Neural cell (in vitro differentiated cells): ENCODE data around the gene PARD3B. TPM values are rescaled to one million over a fixed set of nuclear protein-coding genes. Genes with fewer than 3 reads are reported as not detected.

Experiments
- H2AFZ ChIP-seq: fragments of 200-600, 300-800 bp; sonication (generic), shearing (Covaris generic); 2 replicates; pipeline ENCODE4 v1.6.0; 2014; ENCODE audit warnings: low read depth, mild to moderate bottlenecking, antibody characterized with exemption, low read length, moderate library complexity
- H3F3A ChIP-seq: fragments of 200-600 bp; shearing (Covaris generic); 2 replicates; pipeline ENCODE4 v1.6.1; 2016; ENCODE audit warnings: mild to moderate bottlenecking, moderate library complexity, mixed read lengths, antibody characterized with exemption, low read length; ENCODE audit not compliant: insufficient read depth, poor library complexity, severe bottlenecking
- H3K27ac ChIP-seq: fragments of 200-600, 300-800 bp; sonication (generic), shearing (Covaris generic); 2 replicates; pipeline ENCODE4 v1.5.1; 2014; ENCODE audit warnings: mild to moderate bottlenecking, low read length, moderate library complexity
- H3K27me3 ChIP-seq: fragments of 300-800, 200-600 bp; sonication (generic), shearing (Covaris generic); 2 replicates; pipeline ENCODE4 v1.6.0; 2014; ENCODE audit warnings: mild to moderate bottlenecking, low read depth, low read length, moderate library complexity; ENCODE audit not compliant: insufficient read depth
- H3K36me3 ChIP-seq: fragments of 300-800, 200-600 bp; sonication (generic), shearing (Covaris generic); 2 replicates; pipeline ENCODE4 v1.5.1; 2014; ENCODE audit warnings: mild to moderate bottlenecking, antibody characterized with exemption, low read length, moderate library complexity; ENCODE audit not compliant: insufficient read depth
- H3K4me2 ChIP-seq: fragments of 300-800, 200-600 bp; sonication (generic), shearing (Covaris generic); 2 replicates; pipeline ENCODE4 v1.6.0; 2014; ENCODE audit warnings: mild to moderate bottlenecking, low read length
- H3K4me3 ChIP-seq: fragments of 300-800, 200-600 bp; sonication (generic), shearing (Covaris generic); 2 replicates; pipeline ENCODE4 v1.5.1; 2014; ENCODE audit warnings: mild to moderate bottlenecking, low read length, moderate library complexity
- H3K79me2 ChIP-seq: fragments of 200-600 bp; shearing (Covaris generic); replicated peaks from 2 replicates; pipeline ENCODE4 v1.6.0; 2014; ENCODE audit warnings: mild to moderate bottlenecking, low read length, moderate library complexity; ENCODE audit not compliant: insufficient read depth
- H3K9ac ChIP-seq: fragments of 300-800, 200-600 bp; sonication (generic), shearing (Covaris generic); 2 replicates; pipeline ENCODE4 v1.6.1; 2016; ENCODE audit warnings: mild to moderate bottlenecking, low read length, mixed read lengths
- H3K9me2 ChIP-seq: fragments of 200-600 bp; shearing (Covaris generic); 2 replicates; pipeline ENCODE4 v1.6.1; 2016; ENCODE audit warnings: mild to moderate bottlenecking, low read length, mixed read lengths; ENCODE audit not compliant: insufficient read depth
- H3K9me3 ChIP-seq: fragments of 200-600, 300-800 bp; sonication (generic), shearing (Covaris generic); 2 replicates; pipeline ENCODE4 v1.6.1; 2016; ENCODE audit warnings: mild to moderate bottlenecking, mixed run types, low read length, moderate library complexity, mixed read lengths
- H4K20me1 ChIP-seq: fragments of 200-600 bp; shearing (Covaris generic); 2 replicates; pipeline ENCODE4 v1.6.1; 2016; ENCODE audit warnings: mild to moderate bottlenecking, mixed run types; ENCODE audit not compliant: insufficient read depth
- EP300 ChIP-seq: fragments of 450-650 bp; conservative IDR thresholded peaks from 2 replicates; pipeline ENCODE4 v1.6.1; 2014; ENCODE audit warnings: antibody characterized with exemption, mild to moderate bottlenecking, moderate library complexity; ENCODE audit not compliant: poor library complexity, severe bottlenecking
- EZH2 ChIP-seq: fragments of 200-600, 300-800 bp; shearing (Covaris generic), sonication (generic); IDR thresholded peaks from 2 replicates; pipeline ENCODE4 v1.6.1; 2014; ENCODE audit warnings: antibody characterized with exemption, low read length, borderline replicate concordance, mild to moderate bottlenecking; ENCODE audit not compliant: insufficient read depth, poor library complexity, severe bottlenecking
- MXI1 ChIP-seq: fragments of 450-650 bp; conservative IDR thresholded peaks from 2 replicates; pipeline ENCODE4 v1.6.1; 2014; ENCODE audit warnings: antibody characterized with exemption, mild to moderate bottlenecking; ENCODE audit not compliant: poor library complexity, severe bottlenecking
- POLR2AphosphoS5 ChIP-seq: IDR thresholded peaks from 2 replicates; pipeline ENCODE4 v1.6.1; 2012
- RAD21 ChIP-seq: fragments of 450-650 bp; conservative IDR thresholded peaks from 2 replicates; pipeline ENCODE4 v1.6.1; 2014; ENCODE audit warnings: antibody characterized with exemption, mild to moderate bottlenecking, moderate library complexity
- REST ChIP-seq: IDR thresholded peaks from 2 replicates; pipeline ENCODE4 v1.6.1; 2012; ENCODE audit warnings: borderline replicate concordance
- SMC3 ChIP-seq: fragments of 450-650 bp; conservative IDR thresholded peaks from 2 replicates; pipeline ENCODE4 v1.6.1; 2014; ENCODE audit warnings: antibody characterized with exemption, mild to moderate bottlenecking, moderate library complexity; ENCODE audit not compliant: poor library complexity
- TAF1 ChIP-seq: IDR thresholded peaks from 2 replicates; pipeline ENCODE4 v1.6.1; 2012; ENCODE audit warnings: low read depth
- polyA plus RNA-seq: library from polyadenylated mRNA; depleted of rRNA; stranded (reverse); fragments of >200 nt; gene quantifications from 2 replicates; pipeline ENCODE4 v1.2.3, GENCODE V29; 2014
- TF ChIP-seq, protein P1 (sequence below): fragments of 450-650 bp; IDR thresholded peaks from 2 replicates; pipeline ENCODE4 v1.5.1; 2014; ENCODE audit warnings: antibody characterized with exemption, mild to moderate bottlenecking, moderate library complexity; ENCODE audit not compliant: poor library complexity, severe bottlenecking

PARD3B gene
- polyA plus RNA-seq, 1 donor from 2014 or later: 0.54 TPM

DNA sequence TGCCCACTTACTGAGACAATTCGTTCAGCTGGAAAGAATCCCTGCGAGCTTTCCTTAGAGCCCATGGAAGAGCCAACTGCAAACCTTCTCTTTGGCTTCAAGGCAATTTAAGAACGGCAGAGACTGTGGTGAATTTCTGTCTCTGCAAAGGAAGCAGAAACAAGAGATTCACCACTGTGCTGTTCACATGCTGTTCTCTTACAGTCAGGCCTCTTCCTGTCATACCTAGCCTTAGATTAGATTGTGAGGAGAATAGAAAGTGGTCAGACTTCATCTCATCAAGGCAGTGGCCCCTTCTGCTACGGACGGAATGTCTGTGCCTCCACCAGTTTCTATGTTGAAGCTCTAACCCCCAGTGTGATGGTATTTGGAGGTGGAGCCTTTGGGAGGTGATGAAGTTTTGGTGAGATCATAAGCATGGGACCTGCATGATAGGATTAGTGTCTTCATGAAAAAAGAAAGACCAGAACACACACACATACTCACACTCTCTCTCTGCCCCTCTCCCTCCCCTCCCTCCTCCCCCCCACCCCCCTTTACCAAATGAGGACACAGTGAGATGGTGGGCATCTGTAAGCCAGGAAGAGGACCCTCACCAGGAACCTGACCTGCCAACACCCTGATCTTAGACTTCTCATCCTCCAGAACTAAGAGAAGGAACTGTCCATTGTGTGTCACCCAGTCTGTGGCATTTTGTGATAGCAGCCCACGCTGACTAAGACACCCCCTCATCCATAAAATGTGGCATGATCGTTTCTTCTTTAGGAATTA, 1091.5 kb downstream of the PARD3B start:
- no peaks in the 10 kb centered on the region for H4K20me1 ChIP-seq
- H3F3A ChIP-seq: no peaks in the 10 kb centered on the region
- no peak overlapping the region for H3K4me2 ChIP-seq
- no peaks in the 10 kb centered on the region for H3K27me3 ChIP-seq
- no peaks in the 10 kb centered on the region for H3K36me3 ChIP-seq
- no peak overlapping the region for H3K27ac ChIP-seq
- no peak overlapping the region for H3K4me3 ChIP-seq
- H3K79me2 ChIP-seq: no peaks in the 10 kb centered on the region
- TF ChIP-seq MXI1: no peak
- no peak for TF ChIP-seq REST
- TF ChIP-seq, protein P1, sequence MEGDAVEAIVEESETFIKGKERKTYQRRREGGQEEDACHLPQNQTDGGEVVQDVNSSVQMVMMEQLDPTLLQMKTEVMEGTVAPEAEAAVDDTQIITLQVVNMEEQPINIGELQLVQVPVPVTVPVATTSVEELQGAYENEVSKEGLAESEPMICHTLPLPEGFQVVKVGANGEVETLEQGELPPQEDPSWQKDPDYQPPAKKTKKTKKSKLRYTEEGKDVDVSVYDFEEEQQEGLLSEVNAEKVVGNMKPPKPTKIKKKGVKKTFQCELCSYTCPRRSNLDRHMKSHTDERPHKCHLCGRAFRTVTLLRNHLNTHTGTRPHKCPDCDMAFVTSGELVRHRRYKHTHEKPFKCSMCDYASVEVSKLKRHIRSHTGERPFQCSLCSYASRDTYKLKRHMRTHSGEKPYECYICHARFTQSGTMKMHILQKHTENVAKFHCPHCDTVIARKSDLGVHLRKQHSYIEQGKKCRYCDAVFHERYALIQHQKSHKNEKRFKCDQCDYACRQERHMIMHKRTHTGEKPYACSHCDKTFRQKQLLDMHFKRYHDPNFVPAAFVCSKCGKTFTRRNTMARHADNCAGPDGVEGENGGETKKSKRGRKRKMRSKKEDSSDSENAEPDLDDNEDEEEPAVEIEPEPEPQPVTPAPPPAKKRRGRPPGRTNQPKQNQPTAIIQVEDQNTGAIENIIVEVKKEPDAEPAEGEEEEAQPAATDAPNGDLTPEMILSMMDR: no peak
- TF ChIP-seq TAF1: no peak
- TF ChIP-seq EP300: no peak
- no peak for TF ChIP-seq RAD21
- TF ChIP-seq POLR2AphosphoS5: no peak
- no peak for TF ChIP-seq EZH2
- TF ChIP-seq SMC3: no peak
- no peak overlapping the region for H3K9ac ChIP-seq
- no peak overlapping the region for H2AFZ ChIP-seq
- no peaks in the 10 kb centered on the region for H3K9me3 ChIP-seq
- H3K9me2 ChIP-seq: no peaks in the 10 kb centered on the region

- TF ChIP-seq SMC3 (no peak), MXI1 (no peak), POLR2AphosphoS5 (no peak), REST (no peak), TAF1 (no peak), RAD21 (no peak)
- TF ChIP-seq, protein P1: no peak
- Histone ChIP-seq H3K9ac (no peak overlapping the region), H2AFZ (no peak overlapping the region), H3F3A (no peaks in the 10 kb centered on the region), H3K36me3 (no peaks in the 10 kb centered on the region), H3K79me2 (no peaks in the 10 kb centered on the region), H3K4me3 (no peak overlapping the region), H3K27me3 (no peaks in the 10 kb centered on the region), H3K27ac (no peak overlapping the region), H3K9me2 (no peaks in the 10 kb centered on the region), H4K20me1 (no peaks in the 10 kb centered on the region), H3K4me2 (no peak overlapping the region), H3K9me3 (no peaks in the 10 kb centered on the region)
These were observed 1092.0 kb downstream of the PARD3B start for GRCh38 chr2:205637320-205637602.
